Placental epithelial cell (primary cell): ENCODE data around the gene WNT7B. TPM values are rescaled to one million over a fixed set of nuclear protein-coding genes. Genes with fewer than 3 reads are reported as not detected.

Experiments used
- total RNA-seq: library from RNA; depleted of rRNA; stranded (reverse); fragments of >200 nt; gene quantifications from 2 replicates; pipeline ENCODE4 v1.2.3, GENCODE V29; 2012

The WNT7B gene
- total RNA-seq = 0.11 TPM in 1 of 2 replicates, not detected in the other

GRCh38 chr22:45977003-45977411 lies at the start of gene WNT7B:
WNT7B (minus strand) TSS chr22:45977162; CDS start chr22:45976754, 408 bp downstream.

Other genes starting within 250 kb of the WNT7B start
- 27.9 and 30.6 TPM in 2 replicates for gene PPARA, start 173.4 kb upstream of the WNT7B start, total RNA-seq